ENCODE results near the gene TDRD9. TPM values are rescaled to one million over a fixed set of nuclear protein-coding genes. Genes with fewer than 3 reads are reported as not detected.

Gene TDRD9
- total and polyA plus RNA-seq, 2 of the 4 experiments (the other 2 are of a cell fraction) = 0.07 to 0.18 TPM

DNA sequence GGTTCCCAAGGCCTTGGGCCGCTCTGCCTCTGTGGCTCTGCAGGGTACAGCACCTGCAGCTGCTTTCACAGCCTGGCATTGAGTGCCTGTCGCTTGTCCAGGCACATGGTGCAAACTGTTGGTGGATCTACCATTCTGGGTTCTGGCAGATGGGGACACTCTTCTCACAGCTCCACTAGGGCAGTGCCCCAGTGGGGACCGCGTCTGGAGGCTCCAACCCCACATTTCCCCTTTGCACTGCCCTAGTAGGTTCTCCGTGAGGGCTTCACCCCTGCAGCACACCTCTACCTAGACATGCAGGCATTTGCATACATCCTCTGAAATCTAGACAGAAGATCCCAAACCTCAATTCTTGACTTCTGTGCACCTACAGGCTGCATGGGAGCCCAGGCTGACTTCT is 138.0 kb downstream of the TDRD9 start:
- no peak overlapping the region for H2BK20ac ChIP-seq (ENCODE audit: low read depth, low read length)

More for the DNA sequence above, 138.0 kb downstream of the TDRD9 start:
- Histone ChIP-seq H2AK5ac (ENCODE audit: low read depth, low read length) (no peak overlapping the region), H3K4ac (ENCODE audit: low read depth, low read length) (no peak overlapping the region), H3K79me1 (ENCODE audit: low read depth in 1 of 2, low read length in 2 of 2) (no peaks in the 10 kb centered on the region), H3K4me3 (ENCODE audit: insufficient read depth, low read depth, low read length) (no peak overlapping the region), H3K4me2 (ENCODE audit: low read depth, low read length) (no peak overlapping the region), H3K23ac (ENCODE audit: low read depth, low read length) (no peak overlapping the region), H2BK5ac (ENCODE audit: low read depth, low read length, poor library complexity, severe bottlenecking) (no peak overlapping the region), H3K18ac (ENCODE audit: low read depth, low read length) (no peak overlapping the region), H4K20me1 (ENCODE audit: insufficient read depth, low read length) (no peaks in the 10 kb centered on the region), H4K8ac (ENCODE audit: low read depth in 2 of 2, low read length in 2 of 2) (no peak overlapping the region), H2BK120ac (ENCODE audit: low read depth, low read length) (no peak overlapping the region), H3K9me1 (ENCODE audit: insufficient read depth, low read length) (no peaks in the 10 kb centered on the region), H2AFZ (replicated peaks; ENCODE audit: low read length, poor library complexity) (no peak overlapping the region), H3K9me3 (ENCODE audit: control insufficient read depth, insufficient read depth, low read length) (no peaks in the 10 kb centered on the region), H3K36me3 (ENCODE audit: control insufficient read depth, insufficient read depth, low read length) (no peaks in the 10 kb centered on the region), H3K27me3 (ENCODE audit: control insufficient read depth, insufficient read depth, low read length) (no peaks in the 10 kb centered on the region), H4K91ac (ENCODE audit: insufficient read depth, low read depth, low read length) (no peak overlapping the region), H3K4me1 (ENCODE audit: control insufficient read depth, insufficient read depth, low read length) (no peaks in the 10 kb centered on the region), H2BK15ac (ENCODE audit: low read depth, low read length) (no peak overlapping the region), H2AK9ac (replicated peaks; ENCODE audit: low read depth, low read length, poor library complexity) (no peak overlapping the region), H3K27ac (ENCODE audit: insufficient read depth, low read length) (no peak overlapping the region), H4K5ac (ENCODE audit: low read depth, low read length) (no peak overlapping the region), H3K14ac (replicated peaks; ENCODE audit: low read depth, low read length) (no peak overlapping the region), H3K9ac (ENCODE audit: low read depth, low read length) (no peak overlapping the region), H3K56ac (ENCODE audit: extremely low read depth, insufficient read depth, low read length) (no peak overlapping the region)
- BruUV-seq (replicated peaks) = no TSS peak
- POLR2A ChIA-PET (ENCODE audit: unreplicated experiment) = no interaction called here
- in situ Hi-C loops (cut with MboI; ENCODE audit: low sequenced_read_pairs) (no loop called here), intact Hi-C loops (cut with micrococcal nuclease) (no loop called here), dilution Hi-C loops (cut with HindIII; ENCODE audit: low sequenced_read_pairs, unreplicated experiment) (no loop called here)
- DNase-seq = no peak
- ATAC-seq (ENCODE audit: low read depth) = no peak
- CTCF ChIA-PET = no interaction called here
- WGBS, 2 experiments (ENCODE audit: extremely low coverage in 2 of 2, insufficient read length in 1 of 2) = 51% methylated on average over 2 of the region's 5 CpGs; no CpG with 5 or more reads in 1 of the 2 experiments
- TF ChIP-seq FOS (IDR thresholded peaks at IDR 0.05; ENCODE audit: low read depth, low read length) (no peak), MAFK (IDR thresholded peaks at IDR 0.05; ENCODE audit: low read depth, low read length) (no peak), MAZ (IDR thresholded peaks at IDR 0.05; ENCODE audit: borderline replicate concordance, low read depth, low read length) (no peak), RCOR1 (IDR thresholded peaks at IDR 0.05; ENCODE audit: insufficient replicate concordance, low read length) (no peak), POLR2A (IDR thresholded peaks at IDR 0.05; ENCODE audit: low read depth, low read length) (no peak), MXI1 (IDR thresholded peaks at IDR 0.05; ENCODE audit: borderline replicate concordance, low read depth, low read length) (no peak), SMC3 (IDR thresholded peaks at IDR 0.05; ENCODE audit: low read depth, low read length) (no peak), CEBPB (IDR thresholded peaks at IDR 0.05; ENCODE audit: low read depth, low read length) (no peak), CHD1 (IDR thresholded peaks at IDR 0.05; ENCODE audit: low read depth, low read length) (no peak), NFE2L2 (IDR thresholded peaks at IDR 0.05; ENCODE audit: low read depth, low read length) (no peak), RAD21 (IDR thresholded peaks at IDR 0.05; ENCODE audit: low read length) (no peak), BHLHE40 (IDR thresholded peaks at IDR 0.05; ENCODE audit: low read depth, low read length) (no peak), RFX5 (IDR thresholded peaks at IDR 0.05; ENCODE audit: low read depth, low read length) (no peak)
- TF ChIP-seq, protein P1, sequence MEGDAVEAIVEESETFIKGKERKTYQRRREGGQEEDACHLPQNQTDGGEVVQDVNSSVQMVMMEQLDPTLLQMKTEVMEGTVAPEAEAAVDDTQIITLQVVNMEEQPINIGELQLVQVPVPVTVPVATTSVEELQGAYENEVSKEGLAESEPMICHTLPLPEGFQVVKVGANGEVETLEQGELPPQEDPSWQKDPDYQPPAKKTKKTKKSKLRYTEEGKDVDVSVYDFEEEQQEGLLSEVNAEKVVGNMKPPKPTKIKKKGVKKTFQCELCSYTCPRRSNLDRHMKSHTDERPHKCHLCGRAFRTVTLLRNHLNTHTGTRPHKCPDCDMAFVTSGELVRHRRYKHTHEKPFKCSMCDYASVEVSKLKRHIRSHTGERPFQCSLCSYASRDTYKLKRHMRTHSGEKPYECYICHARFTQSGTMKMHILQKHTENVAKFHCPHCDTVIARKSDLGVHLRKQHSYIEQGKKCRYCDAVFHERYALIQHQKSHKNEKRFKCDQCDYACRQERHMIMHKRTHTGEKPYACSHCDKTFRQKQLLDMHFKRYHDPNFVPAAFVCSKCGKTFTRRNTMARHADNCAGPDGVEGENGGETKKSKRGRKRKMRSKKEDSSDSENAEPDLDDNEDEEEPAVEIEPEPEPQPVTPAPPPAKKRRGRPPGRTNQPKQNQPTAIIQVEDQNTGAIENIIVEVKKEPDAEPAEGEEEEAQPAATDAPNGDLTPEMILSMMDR (conservative IDR thresholded peaks at IDR 0.05; ENCODE audit: low read depth, low read length) = no peak
- TF ChIP-seq, protein P2, sequence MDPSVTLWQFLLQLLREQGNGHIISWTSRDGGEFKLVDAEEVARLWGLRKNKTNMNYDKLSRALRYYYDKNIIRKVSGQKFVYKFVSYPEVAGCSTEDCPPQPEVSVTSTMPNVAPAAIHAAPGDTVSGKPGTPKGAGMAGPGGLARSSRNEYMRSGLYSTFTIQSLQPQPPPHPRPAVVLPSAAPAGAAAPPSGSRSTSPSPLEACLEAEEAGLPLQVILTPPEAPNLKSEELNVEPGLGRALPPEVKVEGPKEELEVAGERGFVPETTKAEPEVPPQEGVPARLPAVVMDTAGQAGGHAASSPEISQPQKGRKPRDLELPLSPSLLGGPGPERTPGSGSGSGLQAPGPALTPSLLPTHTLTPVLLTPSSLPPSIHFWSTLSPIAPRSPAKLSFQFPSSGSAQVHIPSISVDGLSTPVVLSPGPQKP (IDR thresholded peaks at IDR 0.05; ENCODE audit: borderline replicate concordance, low read depth, low read length) = no peak
- TF ChIP-seq, protein P3, sequence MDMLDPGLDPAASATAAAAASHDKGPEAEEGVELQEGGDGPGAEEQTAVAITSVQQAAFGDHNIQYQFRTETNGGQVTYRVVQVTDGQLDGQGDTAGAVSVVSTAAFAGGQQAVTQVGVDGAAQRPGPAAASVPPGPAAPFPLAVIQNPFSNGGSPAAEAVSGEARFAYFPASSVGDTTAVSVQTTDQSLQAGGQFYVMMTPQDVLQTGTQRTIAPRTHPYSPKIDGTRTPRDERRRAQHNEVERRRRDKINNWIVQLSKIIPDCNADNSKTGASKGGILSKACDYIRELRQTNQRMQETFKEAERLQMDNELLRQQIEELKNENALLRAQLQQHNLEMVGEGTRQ (IDR thresholded peaks at IDR 0.05; ENCODE audit: low read depth, low read length) = no peak

Measured in IMR-90 (cell line).